Hepatic stellate cell (primary cell): ENCODE measurements around the gene SUSD3.
"Not testable (repeated sequence)": the region's sequence is repeated elsewhere in the genome, so short reads cannot be mapped to it uniquely, and the experiment has no call there.

Source experiments
- DNase-seq: peaks from one replicate; pipeline ENCODE4 v3.0.0; 2011; ENCODE audit warnings: low spot score

SUSD3 gene

GRCh38 chr9:93058355-93059010 lies at the start of gene SUSD3:
Gene SUSD3 (plus strand): TSS chr9:93058701. CDS start chr9:93058743, 42 bp downstream.
- DNase-seq = no peak

GRCh38 chr9:93009337-93010015 lies 49.0 kb upstream of the SUSD3 start:
- DNase-seq = no peak

GRCh38 chr9:93010056-93010455 lies 48.4 kb upstream of the SUSD3 start:
- DNase-seq = no peak

GRCh38 chr9:93010704-93011103 lies 47.8 kb upstream of the SUSD3 start:
- no peak for DNase-seq

- no peak for DNase-seq
These were observed 47.4 kb upstream of the SUSD3 start for GRCh38 chr9:93011114-93011513.

- DNase-seq = no peak
These were observed 45.3 kb upstream of the SUSD3 start for GRCh38 chr9:93012963-93013855.

- DNase-seq = no peak
These were observed 44.5 kb upstream of the SUSD3 start for GRCh38 chr9:93013856-93014582.

GRCh38 chr9:93015190-93015589 lies 43.3 kb upstream of the SUSD3 start:
- not testable (repeated sequence) for DNase-seq

GRCh38 chr9:93017621-93018020 lies 40.9 kb upstream of the SUSD3 start:
- no peak for DNase-seq

- no peak for DNase-seq
These were observed 38.4 kb upstream of the SUSD3 start for GRCh38 chr9:93020151-93020550.

GRCh38 chr9:93020771-93021670 lies 37.5 kb upstream of the SUSD3 start:
- DNase-seq = no peak

- no peak for DNase-seq
These were observed 36.4 kb upstream of the SUSD3 start for GRCh38 chr9:93022066-93022465.

GRCh38 chr9:93022721-93023520 lies 35.6 kb upstream of the SUSD3 start:
- DNase-seq = no peak

- no peak for DNase-seq
These were observed 35.0 kb upstream of the SUSD3 start for GRCh38 chr9:93023521-93023815.

GRCh38 chr9:93024646-93024910 lies 33.9 kb upstream of the SUSD3 start:
- no peak for DNase-seq

- no peak for DNase-seq
These were observed 33.4 kb upstream of the SUSD3 start for GRCh38 chr9:93024986-93025630.

GRCh38 chr9:93025736-93026135 lies 32.8 kb upstream of the SUSD3 start:
- DNase-seq = no peak

GRCh38 chr9:93026640-93027039 lies 31.9 kb upstream of the SUSD3 start:
- DNase-seq = no peak

GRCh38 chr9:93027750-93028149 lies 30.8 kb upstream of the SUSD3 start:
- DNase-seq = no peak

- no peak for DNase-seq
These were observed 30.0 kb upstream of the SUSD3 start for GRCh38 chr9:93028448-93029006.
